ENCODE data around the gene HMCN1.
A peak's percentile ranks its signal among the peaks of the same experiment; 100 is the strongest.

The HMCN1 gene

DNA sequence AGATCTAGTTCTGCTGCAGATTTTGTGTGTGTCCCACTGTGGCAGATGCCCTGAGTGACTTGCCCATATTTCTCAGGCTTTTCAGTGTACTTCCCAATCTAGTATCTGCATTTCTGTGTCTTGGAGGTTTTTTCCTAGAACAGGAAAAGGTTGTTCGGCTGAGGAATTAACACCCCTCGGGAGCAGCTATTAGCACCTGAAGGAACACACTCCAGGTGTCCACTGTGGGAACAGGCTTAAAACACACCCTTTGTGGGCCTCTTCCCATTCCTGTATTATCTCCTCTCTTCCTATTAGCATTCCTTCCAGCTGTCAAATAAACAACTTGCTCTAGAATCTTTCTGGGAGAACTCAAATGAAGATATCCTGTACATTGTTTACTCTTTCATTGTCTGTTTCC, 178.3 kb downstream of the HMCN1 start:
- no peak for DNase-seq (ENCODE audit: low spot score)

DNA sequence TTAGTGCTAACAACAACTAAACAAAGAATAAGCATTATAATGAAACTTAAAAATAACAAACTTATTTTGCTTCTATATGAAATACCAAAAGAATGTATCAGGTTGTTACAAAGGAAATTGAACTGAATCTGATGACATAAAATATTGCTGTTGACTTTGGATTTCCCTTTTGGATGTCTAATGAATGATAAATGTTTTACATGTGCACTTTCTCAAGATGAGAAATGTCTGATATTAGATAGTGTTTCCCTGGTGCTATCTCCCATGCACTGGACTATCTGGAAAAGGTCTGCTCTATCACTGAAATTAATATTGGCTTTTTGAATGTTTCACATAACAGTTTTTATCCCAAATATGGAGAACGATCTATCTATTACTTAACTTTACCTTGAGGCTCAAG, 179.9 kb downstream of the HMCN1 start:
- no peak for DNase-seq (ENCODE audit: low spot score)

- DNase-seq (ENCODE audit: low spot score), result no peak
These were observed 182.7 kb downstream of the HMCN1 start for GRCh38 chr1:185916861-185917260.

DNA sequence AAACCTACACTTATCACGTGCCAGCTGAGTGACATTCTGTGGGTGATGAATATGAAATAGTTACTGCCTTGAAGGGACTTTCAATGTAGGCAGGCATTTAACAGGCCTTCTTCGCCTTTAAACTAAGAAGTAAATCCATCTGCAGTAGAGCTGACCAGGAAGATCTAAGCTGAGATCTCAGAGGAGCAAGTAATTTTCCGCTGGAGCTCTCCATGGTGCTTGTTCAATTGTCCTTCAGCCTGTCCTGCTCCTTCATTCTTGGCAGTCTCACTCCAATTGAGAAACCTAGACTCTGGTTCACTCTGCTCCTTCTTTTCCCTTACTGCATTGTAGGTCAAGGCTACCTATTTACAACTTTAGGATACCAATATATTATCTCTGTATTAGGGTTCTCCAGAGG, 183.5 kb downstream of the HMCN1 start:
- DNase-seq (ENCODE audit: low spot score), result no peak

DNA sequence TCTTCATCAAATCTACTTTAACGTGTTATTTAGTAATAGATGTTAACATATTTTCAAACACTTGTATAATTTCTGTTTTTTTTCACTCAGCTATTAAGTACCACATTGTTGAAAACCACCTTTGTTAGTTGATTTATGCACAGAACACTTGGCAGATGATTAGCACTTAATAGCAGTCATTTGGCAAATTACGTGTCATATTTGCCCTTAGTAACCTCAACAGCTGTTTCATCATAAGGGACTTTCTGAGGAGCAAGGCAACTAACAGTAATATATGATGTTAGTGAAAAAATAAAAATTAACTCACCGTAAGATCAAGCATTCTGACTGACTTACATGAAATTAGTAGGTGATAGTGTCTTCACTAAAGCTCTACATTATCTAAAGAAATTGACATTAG, 186.4 kb downstream of the HMCN1 start:
- DNase-seq (ENCODE audit: low spot score), result no peak

GRCh38 chr1:185921636-185922035, 187.4 kb downstream of the HMCN1 start:
- no peak for DNase-seq (ENCODE audit: low spot score)

- DNase-seq (ENCODE audit: low spot score), result no peak
These were observed 192.4 kb downstream of the HMCN1 start for GRCh38 chr1:185926588-185926987.

DNA sequence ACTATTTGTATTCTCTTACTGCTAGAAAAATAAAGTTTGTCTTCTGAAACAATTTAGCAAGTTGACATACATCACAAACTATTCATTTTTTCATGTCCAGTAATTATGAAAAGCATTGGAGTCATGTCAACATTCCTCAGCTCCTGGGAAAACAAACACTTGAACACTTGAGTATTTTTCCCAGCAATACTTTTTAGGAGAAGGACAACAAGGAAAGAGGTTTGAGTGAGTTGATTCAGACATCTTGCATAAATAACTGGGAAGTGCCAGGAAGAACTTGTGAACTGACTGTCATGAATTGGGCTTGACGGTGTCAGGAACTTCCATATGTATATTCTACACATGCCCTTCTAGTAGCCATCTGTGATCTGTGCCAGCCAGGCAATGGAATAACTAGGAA, 195.6 kb downstream of the HMCN1 start:
- DNase-seq (ENCODE audit: low spot score), result no peak

DNA sequence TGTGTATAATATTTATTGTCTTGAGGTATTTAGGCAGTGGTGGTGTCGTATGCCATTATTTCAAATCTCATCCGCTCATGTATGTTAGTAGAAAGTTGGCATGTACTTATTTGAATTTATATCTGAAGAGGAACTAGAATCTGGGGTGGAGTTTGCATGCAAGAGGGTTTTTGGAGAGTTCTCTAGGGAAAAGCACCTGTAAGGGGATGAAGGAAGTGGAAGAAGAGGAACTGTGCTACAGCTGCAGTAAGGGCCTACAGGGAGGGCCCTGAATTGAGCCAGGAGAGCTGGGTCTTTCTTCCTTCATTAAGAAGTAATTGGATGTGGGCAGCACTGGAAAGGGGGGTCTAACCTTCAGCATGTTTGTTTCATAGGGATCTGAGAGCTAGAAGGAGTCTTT, 197.2 kb downstream of the HMCN1 start:
- peak; percentile 4 for DNase-seq (ENCODE audit: low spot score)

GRCh38 chr1:185933580-185933979, 199.4 kb downstream of the HMCN1 start:
- DNase-seq (ENCODE audit: low spot score), result no peak

GRCh38 chr1:185934476-185935189, 200.4 kb downstream of the HMCN1 start:
- no peak for DNase-seq (ENCODE audit: low spot score)

GRCh38 chr1:185935360-185935759, 201.2 kb downstream of the HMCN1 start:
- DNase-seq (ENCODE audit: low spot score), result no peak

- no peak for DNase-seq (ENCODE audit: low spot score)
These were observed 202.4 kb downstream of the HMCN1 start for GRCh38 chr1:185936641-185937040.

DNA sequence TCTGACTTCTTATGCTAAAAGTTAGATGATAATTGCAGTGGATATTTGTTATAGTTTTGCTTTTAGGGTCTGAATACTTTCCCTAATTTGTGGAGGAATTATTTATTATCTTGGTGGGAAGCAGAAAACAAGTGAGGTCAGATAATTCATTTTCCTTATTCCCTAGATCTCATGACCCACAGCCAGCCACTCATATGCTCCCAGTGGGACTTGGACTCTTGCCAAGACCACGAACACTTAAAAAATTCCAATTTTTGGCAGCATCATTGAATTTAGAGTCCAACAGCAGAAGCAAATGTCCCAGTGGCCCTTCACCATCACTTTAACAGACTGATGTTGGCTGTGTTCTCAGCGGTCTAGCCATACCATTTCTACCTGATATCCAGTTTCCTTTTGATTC, 204.2 kb downstream of the HMCN1 start:
- DNase-seq (ENCODE audit: low spot score), result no peak

- DNase-seq (ENCODE audit: low spot score), result no peak
These were observed 205.0 kb downstream of the HMCN1 start for GRCh38 chr1:185939142-185939541.

DNA sequence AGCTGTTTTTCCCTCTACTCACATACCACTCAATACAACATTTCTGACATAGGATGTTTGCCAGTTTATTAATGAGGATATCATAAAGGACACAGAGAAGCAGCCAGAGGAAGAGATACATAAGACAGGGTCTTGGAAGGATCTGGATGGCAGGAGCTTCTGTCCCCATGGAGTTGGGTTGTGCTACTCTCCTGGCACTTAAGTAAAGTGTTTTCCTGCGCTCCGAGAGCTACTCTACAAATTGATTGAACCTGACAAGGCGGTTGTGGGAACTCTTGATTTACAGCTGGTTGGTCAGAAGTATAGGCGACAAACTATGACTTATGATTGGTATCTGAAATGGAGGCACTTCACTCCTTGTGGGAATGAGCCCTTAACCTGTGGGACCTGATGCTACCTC, 208.8 kb downstream of the HMCN1 start:
- no peak for DNase-seq (ENCODE audit: low spot score)

DNA sequence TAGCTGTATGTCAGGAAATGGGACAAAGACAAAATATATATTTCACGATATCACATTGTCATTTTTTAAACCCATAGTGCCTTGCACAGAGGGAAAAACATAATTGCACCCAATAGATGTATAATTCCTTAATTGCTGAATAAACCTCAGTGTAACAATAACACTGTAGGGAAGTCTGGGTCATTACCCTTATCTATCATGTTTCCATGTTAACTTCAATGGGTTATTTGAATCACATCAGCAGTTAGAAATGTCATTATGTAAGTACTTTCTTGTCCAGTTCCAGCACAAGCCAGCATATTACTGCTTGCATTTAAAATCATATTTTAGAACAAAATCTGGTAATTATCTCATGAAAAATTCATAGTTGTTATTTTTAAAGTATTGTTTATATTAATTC, 222.7 kb downstream of the HMCN1 start:
- no peak for DNase-seq (ENCODE audit: low spot score)

- no peak for DNase-seq (ENCODE audit: low spot score)
These were observed 223.5 kb downstream of the HMCN1 start for GRCh38 chr1:185957441-185958363.

- no peak for DNase-seq (ENCODE audit: low spot score)
These were observed 226.5 kb downstream of the HMCN1 start for GRCh38 chr1:185960422-185961321.

- DNase-seq (ENCODE audit: low spot score), result no peak
These were observed 227.5 kb downstream of the HMCN1 start for GRCh38 chr1:185961664-185962063.

- DNase-seq (ENCODE audit: low spot score), result no peak
These were observed 230.8 kb downstream of the HMCN1 start for GRCh38 chr1:185964946-185965345.

DNA sequence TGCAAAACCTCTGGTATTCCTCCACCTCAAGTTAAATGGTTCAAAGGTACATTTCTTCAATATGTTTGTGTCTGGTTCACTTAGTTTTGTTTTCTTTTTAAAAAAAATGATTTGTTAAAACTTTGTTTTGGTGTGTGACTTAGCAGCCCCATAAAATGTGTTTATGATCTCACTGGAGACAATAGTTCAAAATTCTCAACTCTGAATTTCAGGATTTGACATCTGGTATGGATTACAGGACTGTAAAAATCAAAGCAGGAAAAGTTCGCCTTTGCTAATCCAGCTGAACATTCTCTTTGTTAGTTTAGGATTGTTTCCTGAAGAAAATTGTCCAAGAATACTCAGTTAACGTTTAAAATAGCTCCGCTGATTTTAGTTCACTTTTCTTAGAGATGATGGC, 231.7 kb downstream of the HMCN1 start:
- DNase-seq (ENCODE audit: low spot score), result no peak

Measured in germinal center (tissue), 1 donor.